ENCODE data around the gene NR1I2.

NR1I2 gene

DNA sequence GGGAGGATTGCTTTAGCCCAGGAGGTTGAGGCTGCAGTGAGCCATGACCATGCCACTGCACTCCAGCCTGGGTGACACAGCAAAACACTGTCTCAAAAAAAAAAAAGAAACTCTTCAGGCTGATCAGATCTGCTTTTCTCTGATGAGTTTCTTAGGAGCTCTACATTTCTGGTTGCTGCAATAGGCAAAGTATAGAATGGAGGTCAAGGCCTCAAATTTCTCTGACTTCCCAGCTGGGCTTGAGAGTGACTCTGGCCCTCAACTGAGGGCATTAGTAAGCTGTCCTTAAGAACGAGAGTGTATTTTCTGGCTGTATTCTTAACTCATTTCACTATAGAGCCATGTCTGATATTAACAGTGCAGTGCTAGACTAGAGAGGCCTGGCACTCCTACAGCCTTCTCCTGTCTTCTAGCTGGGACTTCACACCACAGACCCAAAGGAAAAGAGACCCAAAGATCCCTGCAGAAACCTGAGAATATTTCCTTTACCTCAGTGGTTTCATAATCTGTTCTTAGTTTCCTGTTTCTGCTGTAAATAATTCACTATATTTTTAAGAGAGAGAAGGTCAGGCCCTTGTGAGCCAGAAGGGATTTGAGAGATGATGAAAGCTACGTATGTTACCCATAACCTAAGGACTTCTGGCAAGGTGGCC is 2.0 kb upstream of the NR1I2 start:
- DNase-seq = no peak

DNA sequence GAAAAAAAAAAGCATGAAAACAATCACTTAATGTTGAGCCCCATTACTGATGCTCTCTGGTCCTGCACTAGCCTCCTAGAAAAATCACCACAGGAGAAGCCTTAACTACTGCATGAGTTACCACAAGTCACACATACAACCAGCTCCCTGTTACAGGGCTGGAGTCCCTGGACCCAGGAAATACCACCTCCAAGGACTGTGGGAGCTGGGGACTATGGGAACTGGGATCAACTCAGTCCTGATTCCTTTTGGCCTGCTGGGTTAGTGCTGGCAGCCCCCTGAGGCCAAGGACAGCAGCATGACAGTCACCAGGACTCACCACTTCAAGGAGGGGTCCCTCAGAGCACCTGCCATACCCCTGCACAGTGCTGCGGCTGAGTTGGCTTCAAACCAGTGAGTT is 559 bp downstream of the NR1I2 start:
- no peak for DNase-seq

DNA sequence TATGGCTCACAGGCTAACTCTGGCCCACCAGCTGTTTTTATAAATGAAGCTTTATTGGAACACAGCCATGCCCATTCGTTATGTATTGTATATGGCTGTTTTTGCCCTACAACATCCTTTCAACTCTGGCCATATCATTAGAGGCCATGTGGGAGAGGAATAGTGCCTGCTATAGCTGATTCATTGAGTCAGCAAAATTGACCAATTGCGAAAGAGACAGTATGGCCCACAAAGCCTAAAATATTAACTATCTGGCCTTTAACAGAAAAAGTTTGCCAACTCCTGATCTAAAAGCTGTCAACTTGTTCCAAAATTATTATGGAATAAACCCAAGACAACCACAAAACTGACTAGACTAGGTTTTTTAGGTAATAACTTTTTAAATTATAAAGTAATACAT is 1.4 kb downstream of the NR1I2 start:
- DNase-seq = no peak

DNA sequence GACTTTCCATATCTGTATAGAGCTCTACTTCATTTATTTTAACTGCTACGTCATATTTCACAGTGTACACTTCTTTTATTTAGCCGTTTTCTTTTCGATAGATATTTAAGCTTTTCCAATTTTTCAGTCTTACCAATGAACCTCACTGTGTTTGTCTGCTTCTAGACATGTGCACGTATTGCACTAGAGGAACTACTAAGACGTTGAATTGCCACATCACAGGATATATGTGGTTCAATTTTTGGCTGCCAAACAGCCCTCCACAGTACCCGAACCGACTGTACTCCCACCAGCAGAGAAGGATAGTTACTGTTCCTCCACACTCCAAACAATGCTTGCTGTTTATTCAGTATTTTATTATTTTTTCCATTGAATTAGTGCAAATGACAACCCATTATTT is 2.0 kb downstream of the NR1I2 start:
- no peak for DNase-seq

DNA sequence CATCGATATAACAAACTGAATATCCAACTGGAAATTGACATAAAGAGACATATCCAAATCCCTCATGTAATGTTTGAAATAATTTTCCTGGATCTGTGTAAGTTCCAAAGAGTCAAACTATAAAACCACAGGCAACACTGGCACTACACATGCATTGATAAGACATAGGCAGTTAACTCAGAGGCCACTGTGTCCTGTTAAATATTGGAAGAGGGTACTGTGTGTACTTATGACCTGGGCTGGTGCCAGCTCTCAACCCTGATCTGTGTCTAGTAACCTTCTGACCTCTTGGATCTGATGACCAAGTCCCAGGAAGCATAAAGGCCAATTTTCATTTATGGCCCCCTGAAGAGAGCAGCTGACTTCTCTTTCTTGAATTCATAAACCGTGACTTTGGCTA is 4.5 kb downstream of the NR1I2 start:
- no peak for DNase-seq

DNA sequence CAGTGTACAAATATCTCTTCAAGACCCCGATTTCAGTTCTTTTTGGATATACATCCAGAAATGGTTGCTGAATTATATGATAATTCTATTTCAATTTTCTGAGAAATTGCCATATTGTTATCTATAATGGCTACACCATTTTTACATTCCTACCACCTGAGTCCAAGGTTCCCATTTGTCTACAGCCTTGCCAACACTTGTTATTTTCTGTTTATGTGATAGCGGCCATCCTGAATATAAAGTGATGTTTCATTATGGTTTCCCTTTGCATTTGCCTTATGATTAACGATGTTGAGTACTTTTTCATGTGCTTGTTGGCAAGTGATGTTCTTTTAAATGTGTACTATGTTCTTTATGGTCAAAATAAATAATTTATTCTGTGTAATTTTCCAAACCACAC is 8.5 kb downstream of the NR1I2 start:
- no peak for DNase-seq

DNA sequence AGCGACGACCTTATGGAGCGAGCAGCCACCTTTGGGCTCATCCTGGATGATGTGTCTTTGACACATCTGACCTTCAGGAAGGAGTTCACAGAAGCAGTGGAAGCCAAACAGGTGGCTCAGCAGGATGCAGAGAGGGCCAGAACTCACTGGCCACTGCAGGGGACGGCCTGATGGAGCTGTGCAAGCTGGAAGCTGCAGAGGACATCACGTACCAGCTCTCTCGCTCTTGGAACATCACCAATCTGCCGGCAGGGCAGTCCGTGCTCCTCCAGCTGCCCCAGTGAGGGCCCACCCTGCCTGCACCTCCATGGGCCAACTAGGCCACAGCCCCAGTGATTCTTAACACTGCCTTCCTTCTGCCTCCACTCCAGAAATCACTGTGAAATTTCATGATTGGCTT is 10.4 kb downstream of the NR1I2 start:
- DNase-seq = no peak

DNA sequence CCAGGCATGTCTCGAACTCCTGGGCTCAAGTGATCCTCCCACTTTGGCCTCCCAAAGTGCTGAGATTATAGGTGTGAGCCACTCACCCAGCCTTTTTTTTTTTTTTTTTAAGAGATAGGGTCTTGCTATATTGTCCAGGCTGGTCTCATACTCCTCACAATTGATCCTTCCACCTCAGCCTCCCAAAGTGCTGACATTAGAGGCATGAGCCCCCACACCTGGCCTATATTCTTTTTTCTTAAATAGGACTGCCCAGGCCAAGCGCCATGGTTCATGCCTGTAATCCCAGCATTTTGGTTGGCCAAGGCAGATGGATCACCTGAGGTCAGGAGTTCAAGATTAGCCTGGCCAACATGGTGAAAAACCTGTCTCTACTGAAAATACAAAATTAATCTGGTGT is 12.5 kb downstream of the NR1I2 start:
- no peak for DNase-seq

DNA sequence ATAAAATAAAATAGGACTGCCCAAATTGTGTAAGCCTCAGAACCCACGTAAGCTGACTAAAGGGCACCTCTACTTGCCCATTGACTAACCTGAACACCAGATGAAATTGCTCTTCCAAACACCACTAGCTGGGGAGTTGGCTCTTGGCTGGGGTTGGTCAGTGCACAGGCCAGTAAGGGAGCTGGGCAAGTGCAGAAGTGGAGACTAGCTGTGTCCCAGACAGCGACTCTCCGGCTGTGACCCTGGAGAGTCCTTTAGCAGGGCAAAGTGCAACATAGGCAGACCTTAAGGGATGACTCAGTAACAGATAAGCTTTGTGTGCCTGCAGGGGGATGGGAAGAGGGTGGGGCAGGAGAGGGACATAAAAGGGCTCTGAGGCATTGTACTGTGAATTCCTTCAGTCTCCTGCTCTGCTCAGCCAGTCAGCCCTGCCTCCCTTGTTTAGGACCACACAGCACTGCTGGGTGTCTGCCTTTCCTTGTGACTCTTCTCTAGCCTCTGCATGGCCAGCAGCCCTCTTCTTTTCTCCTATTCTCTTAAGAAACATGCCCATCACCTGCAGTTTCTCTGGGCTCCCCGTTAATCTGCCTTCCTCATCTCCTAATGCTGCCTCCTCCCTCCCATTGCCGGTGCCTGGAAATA is 13.2 kb downstream of the NR1I2 start:
- DNase-seq = no peak

DNA sequence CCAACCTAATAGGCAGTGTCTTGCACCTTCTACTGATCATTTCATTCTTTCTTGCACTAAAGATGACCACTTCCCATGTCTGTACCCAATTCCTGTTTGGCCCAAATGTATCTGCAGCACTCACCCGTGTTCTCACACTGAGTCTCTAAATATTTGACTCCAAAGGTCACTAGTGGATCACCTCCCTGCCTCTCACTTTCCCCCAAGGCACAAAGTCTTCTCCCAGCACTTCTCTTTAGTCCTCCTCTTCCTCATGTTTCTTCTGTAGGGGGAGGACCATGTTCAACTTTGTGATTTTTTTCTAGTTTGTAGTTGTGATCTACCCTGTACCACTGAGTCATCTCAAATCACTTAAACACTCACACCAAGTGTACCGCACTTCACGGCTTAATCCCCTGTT is 13.9 kb downstream of the NR1I2 start:
- no peak for DNase-seq

DNA sequence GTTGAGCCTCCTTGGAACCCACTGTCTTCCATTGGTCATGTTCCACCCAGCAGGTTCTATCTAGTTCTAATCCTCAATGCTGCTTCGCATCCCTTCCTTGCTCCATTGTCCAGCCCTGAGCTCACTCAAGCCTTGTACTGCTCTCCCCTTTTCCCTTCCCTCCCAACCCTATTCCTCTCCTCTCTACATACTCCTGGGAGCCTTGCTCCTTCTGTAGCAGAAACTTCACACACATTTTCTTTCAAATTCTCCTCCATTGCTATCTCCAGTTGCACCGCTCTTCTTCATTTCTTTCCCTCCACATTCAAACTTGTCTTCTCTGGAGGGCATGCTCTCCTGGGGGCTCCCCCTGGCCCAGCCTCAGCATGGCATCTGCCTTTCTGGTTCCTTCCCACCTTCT is 14.5 kb downstream of the NR1I2 start:
- DNase-seq = no peak

DNA sequence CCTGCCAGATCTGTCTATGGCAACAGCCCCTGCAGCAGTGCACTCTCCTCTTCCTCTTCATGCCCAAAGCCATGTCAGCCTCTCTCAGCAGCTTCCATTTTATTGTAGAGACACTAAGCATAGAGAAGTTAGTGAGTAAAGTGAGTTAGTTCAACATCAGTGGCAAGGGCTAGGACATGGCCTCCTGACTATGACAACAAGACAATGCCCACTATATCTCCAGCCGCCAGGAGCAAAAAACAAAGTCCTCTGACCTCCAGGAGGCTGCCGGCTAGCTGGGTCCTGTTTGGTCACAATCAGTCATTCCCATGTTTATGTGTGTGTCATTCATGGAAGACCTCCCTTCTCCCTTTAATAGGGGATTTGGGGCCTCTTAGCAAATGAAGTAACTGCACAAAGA is 14.9 kb downstream of the NR1I2 start:
- no peak for DNase-seq

DNA sequence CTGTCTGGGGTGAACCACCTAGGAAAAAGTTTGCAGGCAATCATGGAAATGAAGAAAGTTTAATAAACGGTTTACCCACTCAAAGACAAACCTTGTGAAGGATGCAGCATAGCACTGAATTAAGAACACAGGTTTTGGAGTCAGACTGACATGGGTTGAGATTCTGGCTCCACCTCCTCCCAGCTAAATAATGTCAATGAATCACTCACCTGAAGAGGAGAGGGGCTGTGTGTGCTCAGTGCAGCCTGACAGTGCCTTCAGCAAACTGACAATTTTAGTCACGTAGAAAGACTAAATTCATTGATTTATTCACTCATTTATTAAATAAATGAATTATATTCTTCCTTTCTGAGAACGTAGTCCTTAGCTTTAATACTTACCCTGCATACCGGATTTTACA is 18.9 kb downstream of the NR1I2 start:
- no peak for DNase-seq

DNA sequence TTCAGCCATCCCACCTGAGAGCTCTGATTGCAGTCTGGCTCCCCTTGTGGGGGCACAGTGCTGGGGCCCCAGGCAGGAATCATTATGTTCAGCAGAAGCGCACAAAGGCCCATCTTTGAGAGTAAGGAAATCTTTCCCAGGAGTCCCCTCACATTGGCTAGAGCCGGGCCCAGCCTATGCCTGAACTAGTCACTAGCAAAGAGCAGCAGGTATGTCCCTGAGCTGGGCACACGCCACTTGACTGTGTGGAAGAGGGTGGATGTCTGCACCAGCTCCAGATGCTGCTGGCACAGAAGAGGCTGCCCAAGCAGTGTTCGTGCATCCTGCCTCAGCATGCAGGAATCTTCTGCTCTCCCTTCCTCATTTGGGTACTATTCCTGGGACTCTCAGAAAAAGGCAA is 26.3 kb downstream of the NR1I2 start:
- no peak for DNase-seq

DNA sequence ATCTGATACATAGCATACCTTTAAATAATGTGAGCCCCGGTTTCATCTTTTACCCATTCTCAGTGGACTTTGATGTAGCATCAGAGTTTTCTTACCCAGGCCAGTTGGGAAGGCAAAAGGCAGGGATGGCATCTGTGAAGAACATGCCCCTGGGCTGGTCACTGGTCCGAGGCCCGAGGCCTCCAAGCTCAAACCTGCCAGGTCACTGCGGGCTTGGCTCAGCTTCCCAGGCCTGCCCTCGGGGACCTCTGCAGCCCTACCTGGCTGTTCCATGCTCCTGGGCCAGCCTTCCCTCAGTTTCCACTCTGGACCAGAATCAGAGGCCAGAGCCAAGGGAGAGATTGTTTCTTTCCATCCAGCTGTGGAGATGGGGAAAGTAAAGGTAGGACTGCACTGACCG is 26.9 kb downstream of the NR1I2 start:
- DNase-seq = no peak

DNA sequence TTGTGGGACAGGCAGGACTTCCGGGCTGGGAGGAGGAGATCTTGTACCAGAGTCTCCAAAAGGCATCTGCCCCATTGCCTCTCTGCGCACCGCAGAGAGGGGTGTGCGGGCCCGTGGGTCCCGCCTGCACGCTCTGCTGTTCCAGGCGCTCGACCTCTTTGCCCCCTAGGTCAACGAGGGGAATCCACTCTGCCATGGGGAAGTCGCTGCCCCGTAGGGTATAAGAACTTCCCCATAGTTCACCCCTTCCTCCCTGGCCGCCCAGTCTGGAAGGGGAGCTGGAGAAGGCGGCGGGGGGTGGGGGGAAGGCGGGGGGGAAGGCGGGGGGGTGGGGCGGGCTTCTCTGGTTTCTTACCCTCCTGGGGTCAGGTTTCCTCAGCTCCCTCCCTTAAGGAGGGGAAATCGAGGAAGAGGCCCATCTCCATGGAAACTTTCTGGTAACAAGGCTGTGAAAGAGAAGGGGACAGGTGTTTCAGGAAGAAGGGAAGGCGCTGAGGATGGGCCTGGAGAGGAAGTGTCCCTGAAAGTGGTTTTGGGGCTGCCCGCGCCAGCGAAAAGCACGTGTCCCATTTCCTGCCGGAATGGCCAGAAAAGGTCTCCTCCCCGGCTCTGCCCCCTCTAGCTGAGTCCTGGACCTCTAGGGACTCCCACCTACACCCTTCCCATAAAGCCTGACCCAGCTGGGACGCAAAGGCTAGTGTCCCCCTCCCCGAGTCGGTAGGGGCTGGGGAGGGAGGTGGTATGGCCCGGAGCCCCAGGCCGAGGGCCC is 27.5 kb downstream of the NR1I2 start:
- no peak for DNase-seq

DNA sequence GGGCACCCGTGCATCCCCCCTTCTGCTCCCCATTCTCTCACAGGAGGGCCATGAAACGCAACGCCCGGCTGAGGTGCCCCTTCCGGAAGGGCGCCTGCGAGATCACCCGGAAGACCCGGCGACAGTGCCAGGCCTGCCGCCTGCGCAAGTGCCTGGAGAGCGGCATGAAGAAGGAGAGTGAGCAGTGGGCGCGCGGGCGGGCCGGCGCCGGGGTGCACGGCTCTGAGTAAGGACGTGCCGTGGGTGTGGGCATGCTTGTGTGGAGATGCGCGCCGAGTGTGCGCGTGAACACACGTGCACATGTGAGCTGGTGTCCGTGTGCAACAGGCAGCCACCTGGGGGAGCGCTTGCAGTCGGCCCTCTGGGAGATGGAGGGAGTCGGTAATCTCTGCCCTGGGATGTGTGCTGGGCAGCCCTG is 28.1 kb downstream of the NR1I2 start:
- DNase-seq = peak; percentile 22

DNA sequence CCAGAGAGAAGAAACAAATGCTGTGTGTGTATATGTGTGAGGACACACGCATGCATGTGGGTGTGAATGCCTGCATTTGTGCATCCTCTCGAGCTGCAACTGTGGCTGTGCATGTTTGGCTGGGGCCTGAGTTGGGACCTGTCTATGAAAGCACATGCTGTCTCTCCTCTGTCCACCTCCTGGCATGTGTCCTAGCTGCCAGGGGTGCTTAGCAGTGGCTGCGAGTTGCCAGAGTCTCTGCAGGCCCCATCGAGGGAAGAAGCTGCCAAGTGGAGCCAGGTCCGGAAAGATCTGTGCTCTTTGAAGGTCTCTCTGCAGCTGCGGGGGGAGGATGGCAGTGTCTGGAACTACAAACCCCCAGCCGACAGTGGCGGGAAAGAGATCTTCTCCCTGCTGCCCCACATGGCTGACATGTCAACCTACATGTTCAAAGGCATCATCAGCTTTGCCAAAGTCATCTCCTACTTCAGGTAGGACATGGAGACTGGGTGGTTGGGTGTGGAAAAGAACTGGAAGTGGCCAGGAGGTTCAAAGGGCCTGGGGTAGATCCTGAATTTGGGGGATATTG is 30.7 kb downstream of the NR1I2 start:
- no peak for DNase-seq

DNA sequence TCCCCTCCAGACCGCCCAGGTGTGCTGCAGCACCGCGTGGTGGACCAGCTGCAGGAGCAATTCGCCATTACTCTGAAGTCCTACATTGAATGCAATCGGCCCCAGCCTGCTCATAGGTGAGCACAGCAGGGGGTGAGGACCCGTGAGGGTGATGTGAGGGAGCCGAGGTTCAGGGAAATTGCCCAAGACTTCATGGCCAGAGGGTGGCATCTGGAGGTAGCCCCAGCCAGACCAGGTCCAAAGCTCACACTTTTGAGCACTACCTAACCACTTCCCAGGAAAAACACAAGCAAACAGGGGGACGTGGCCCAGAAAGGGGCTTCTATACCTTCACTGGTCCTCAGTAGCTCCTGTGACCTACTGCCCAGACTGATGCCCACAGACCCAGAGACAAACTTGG is 33.8 kb downstream of the NR1I2 start:
- no peak for DNase-seq

DNA sequence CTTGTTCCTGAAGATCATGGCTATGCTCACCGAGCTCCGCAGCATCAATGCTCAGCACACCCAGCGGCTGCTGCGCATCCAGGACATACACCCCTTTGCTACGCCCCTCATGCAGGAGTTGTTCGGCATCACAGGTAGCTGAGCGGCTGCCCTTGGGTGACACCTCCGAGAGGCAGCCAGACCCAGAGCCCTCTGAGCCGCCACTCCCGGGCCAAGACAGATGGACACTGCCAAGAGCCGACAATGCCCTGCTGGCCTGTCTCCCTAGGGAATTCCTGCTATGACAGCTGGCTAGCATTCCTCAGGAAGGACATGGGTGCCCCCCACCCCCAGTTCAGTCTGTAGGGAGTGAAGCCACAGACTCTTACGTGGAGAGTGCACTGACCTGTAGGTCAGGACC is 35.2 kb downstream of the NR1I2 start:
- no peak for DNase-seq

DNA sequence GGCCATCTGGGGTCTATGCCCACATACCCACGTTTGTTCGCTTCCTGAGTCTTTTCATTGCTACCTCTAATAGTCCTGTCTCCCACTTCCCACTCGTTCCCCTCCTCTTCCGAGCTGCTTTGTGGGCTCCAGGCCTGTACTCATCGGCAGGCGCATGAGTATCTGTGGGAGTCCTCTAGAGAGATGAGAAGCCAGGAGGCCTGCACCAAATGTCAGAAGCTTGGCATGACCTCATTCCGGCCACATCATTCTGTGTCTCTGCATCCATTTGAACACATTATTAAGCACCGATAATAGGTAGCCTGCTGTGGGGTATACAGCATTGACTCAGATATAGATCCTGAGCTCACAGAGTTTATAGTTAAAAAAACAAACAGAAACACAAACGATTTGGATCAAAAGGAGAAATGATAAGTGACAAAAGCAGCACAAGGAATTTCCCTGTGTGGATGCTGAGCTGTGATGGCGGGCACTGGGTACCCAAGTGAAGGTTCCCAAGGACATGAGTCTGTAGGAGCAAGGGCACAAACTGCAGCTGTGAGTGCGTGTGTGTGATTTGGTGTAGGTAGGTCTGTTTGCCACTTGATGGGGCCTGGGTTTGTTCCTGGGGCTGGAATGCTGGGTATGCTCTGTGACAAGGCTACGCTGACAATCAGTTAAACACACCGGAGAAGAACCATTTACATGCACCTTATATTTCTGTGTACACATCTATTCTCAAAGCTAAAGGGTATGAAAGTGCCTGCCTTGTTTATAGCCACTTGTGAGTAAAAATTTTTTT is 35.9 kb downstream of the NR1I2 start:
- no peak for DNase-seq

DNA sequence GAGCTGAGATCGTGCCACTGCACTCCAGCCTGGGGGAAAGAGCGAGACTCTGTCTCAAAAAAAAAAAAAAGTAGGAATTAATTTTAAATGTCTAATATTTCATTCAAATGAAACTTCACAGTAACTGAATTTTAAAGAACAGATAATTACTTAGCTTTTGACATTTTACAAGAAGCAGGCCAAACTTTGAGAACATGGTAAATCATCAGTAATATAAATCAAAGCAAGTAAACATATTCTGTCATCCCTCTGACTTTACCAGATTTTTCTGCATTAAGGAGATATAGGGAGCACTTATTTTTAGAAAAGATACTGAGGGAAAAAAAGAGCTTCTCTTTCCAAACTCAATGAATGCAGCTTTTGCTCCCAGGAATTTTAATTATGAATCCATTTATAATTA is 37.0 kb downstream of the NR1I2 start:
- no peak for DNase-seq

DNA sequence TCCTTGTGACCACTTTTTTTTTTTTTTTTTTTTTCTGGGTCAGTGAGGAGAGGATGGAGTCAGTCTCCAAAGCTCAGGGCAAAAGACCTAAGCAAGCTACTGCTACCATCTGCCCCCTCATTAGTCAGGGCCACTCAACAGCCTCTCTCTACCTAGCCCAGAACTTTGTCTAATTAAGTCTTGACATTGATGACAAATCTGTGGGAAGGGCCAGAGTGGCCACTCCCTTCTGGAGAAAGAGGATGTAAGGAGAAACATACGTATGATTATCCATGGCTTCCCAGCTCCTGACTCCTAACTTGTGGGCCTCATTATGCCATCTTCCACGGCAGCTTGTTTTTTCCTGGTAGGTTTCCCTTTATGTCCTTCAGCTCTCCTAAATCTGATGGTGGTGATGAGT is 37.9 kb downstream of the NR1I2 start:
- DNase-seq = no peak
